ENCODE results near the gene CACUL1.

GRCh38 chr10:118708571-118708970, 46.2 kb downstream of the CACUL1 start:
- TF ChIP-seq EGR1 (IDR thresholded peaks at IDR 0.05; ENCODE audit: low read depth in 2 of 2): no peak
- TF ChIP-seq RXRA (IDR thresholded peaks at IDR 0.05): no peak
- TF ChIP-seq CTCF (IDR thresholded peaks at IDR 0.05; ENCODE audit: low read depth, low read length, missing input control): no peak
- no peak for TF ChIP-seq GABPA (IDR thresholded peaks at IDR 0.05 in 1 of 2, conservative IDR thresholded peaks at IDR 0.05 in 1 of 2)
- no peak for TF ChIP-seq REST (IDR thresholded peaks at IDR 0.05)
- no peak for TF ChIP-seq RAD21 (IDR thresholded peaks at IDR 0.05)
- no peak for TF ChIP-seq YY1 (IDR thresholded peaks at IDR 0.05)
- TF ChIP-seq ZBTB33 (IDR thresholded peaks at IDR 0.05): no peak
- TF ChIP-seq FOXA1 (IDR thresholded peaks at IDR 0.05): no peak
- TF ChIP-seq ATF3 (IDR thresholded peaks at IDR 0.05): no peak
- TF ChIP-seq SP1 (IDR thresholded peaks at IDR 0.05): no peak
- TF ChIP-seq TAF1 (conservative IDR thresholded peaks at IDR 0.05): no peak
- no peak for TF ChIP-seq HNF4A (conservative IDR thresholded peaks at IDR 0.05)
- no peak for TF ChIP-seq MAX (IDR thresholded peaks at IDR 0.05)

All from liver (tissue), 3 donors.